CD14-positive monocyte (primary cell): ENCODE data around the gene MOGAT3. TPM values are rescaled to one million over a fixed set of nuclear protein-coding genes. Genes with fewer than 3 reads are reported as not detected.

ENCODE experiments used
- DNase-seq, 3 donors: peaks; one replicate each; pipeline ENCODE4 v3.0.0-alpha.2; 2011 to 2022
- H2AFZ ChIP-seq: 2 replicates; pipeline ENCODE4 v1.6.0; 2012; ENCODE audit warnings: mild to moderate bottlenecking, low read depth, low read length, inconsistent platforms; ENCODE audit not compliant: insufficient read depth, poor library complexity, severe bottlenecking
- H3K27ac ChIP-seq, 2 donors: 1 replicate in 1 of 2; 2 replicates in 1 of 2; pipeline ENCODE4 v1.5.1; 2012 to 2013; ENCODE audit warnings: low read length in 2 of 2, control low read depth in 1 of 2, inconsistent platforms in 1 of 2, low read depth in 1 of 2, mild to moderate bottlenecking in 1 of 2
- H3K27me3 ChIP-seq, 2 donors: one replicate each; pipeline versions ENCODE4 v1.6.0 to v1.6.1; 2011 to 2013; ENCODE audit warnings: low read length in 2 of 2; ENCODE audit not compliant: control insufficient read depth in 2 of 2, insufficient read depth in 2 of 2
- H3K36me3 ChIP-seq, 2 donors: replicated peaks in 1 of 2; 1 replicate in 1 of 2; 2 replicates in 1 of 2; pipeline versions ENCODE4 v1.5.1 to v1.6.1; 2012 to 2013; ENCODE audit warnings: low read length in 2 of 2, control low read depth in 1 of 2, inconsistent platforms in 1 of 2, mild to moderate bottlenecking in 1 of 2; ENCODE audit not compliant: insufficient read depth in 2 of 2, control insufficient read depth in 1 of 2
- H3K4me1 ChIP-seq, 2 donors: 1 replicate in 1 of 2; 2 replicates in 1 of 2; pipeline versions ENCODE4 v1.5.1 to v1.6.1; 2012 to 2013; ENCODE audit warnings: low read length in 2 of 2, control low read depth in 1 of 2, inconsistent platforms in 1 of 2, mild to moderate bottlenecking in 1 of 2, moderate library complexity in 1 of 2; ENCODE audit not compliant: insufficient read depth in 2 of 2, control insufficient read depth in 1 of 2
- H3K4me2 ChIP-seq: replicated peaks from 2 replicates; pipeline ENCODE3; 2012; ENCODE audit warnings: low read length, moderate library complexity, mild to moderate bottlenecking; ENCODE audit not compliant: poor library complexity, severe bottlenecking; ENCODE audit errors: extremely low read depth
- H3K4me3 ChIP-seq, 3 experiments: fragments of 200-600 bp in 1 of 3; sonication (generic) in 1 of 3; replicated peaks in 1 of 3; 1 replicate in 2 of 3; 2 replicates in 1 of 3; pipeline ENCODE4 v1.5.1; 2011 to 2013; ENCODE audit warnings: low read length in 3 of 3, mild to moderate bottlenecking in 3 of 3, control low read depth in 2 of 3, low read depth in 2 of 3, inconsistent platforms in 1 of 3, moderate library complexity in 1 of 3
- H3K79me2 ChIP-seq: 2 replicates; pipeline ENCODE4 v1.6.0; 2012; ENCODE audit warnings: mild to moderate bottlenecking, control low read depth, inconsistent platforms, low read length, moderate library complexity; ENCODE audit not compliant: insufficient read depth
- H3K9ac ChIP-seq: 2 replicates; pipeline ENCODE4 v1.6.0; 2017; ENCODE audit warnings: low read length, mild to moderate bottlenecking; ENCODE audit not compliant: insufficient read depth, poor library complexity, severe bottlenecking
- H3K9me3 ChIP-seq, 2 donors: replicated peaks in 1 of 2; 1 replicate in 1 of 2; 2 replicates in 1 of 2; pipeline versions ENCODE4 v1.5.1 to v1.6.1; 2012 to 2013; ENCODE audit warnings: low read length in 2 of 2, control low read depth in 1 of 2; ENCODE audit not compliant: control insufficient read depth in 1 of 2, insufficient read depth in 1 of 2
- H4K20me1 ChIP-seq: 2 replicates; pipeline ENCODE4 v1.6.0; 2012; ENCODE audit warnings: mild to moderate bottlenecking, low read length, control low read depth, moderate library complexity; ENCODE audit not compliant: insufficient read depth
- H3K27ac Mint-ChIP-seq, 7 donors: one replicate each; pipeline ENCODE4 v1.8.0; 2020; ENCODE audit warnings: mild to moderate bottlenecking in 7 of 7, mixed read lengths in 7 of 7, moderate library complexity in 6 of 7, inconsistent platforms in 2 of 7
- H3K27me3 Mint-ChIP-seq, 3 donors: one replicate each; pipeline ENCODE4 v1.8.0; 2021 to 2022; ENCODE audit warnings: low read depth in 3 of 3, mild to moderate bottlenecking in 3 of 3, mixed read lengths in 3 of 3, moderate library complexity in 3 of 3, inconsistent platforms in 1 of 3
- H3K36me3 Mint-ChIP-seq, 2 donors: one replicate each; pipeline ENCODE4 v1.8.0; 2020; ENCODE audit warnings: mixed read lengths in 2 of 2, inconsistent platforms in 1 of 2, mild to moderate bottlenecking in 1 of 2
- H3K4me1 Mint-ChIP-seq: one replicate; pipeline ENCODE4 v1.8.0; 2020; ENCODE audit warnings: mild to moderate bottlenecking, mixed read lengths
- H3K4me3 Mint-ChIP-seq, 2 donors: one replicate each; pipeline ENCODE4 v1.8.0; 2020; ENCODE audit warnings: mild to moderate bottlenecking in 2 of 2, mixed read lengths in 2 of 2, moderate library complexity in 1 of 2
- H3K9me3 Mint-ChIP-seq, 7 donors: one replicate each; pipeline ENCODE4 v1.8.0; 2020 to 2022; ENCODE audit warnings: mixed read lengths in 7 of 7, mild to moderate bottlenecking in 6 of 7, moderate library complexity in 6 of 7, inconsistent platforms in 2 of 7
- WGBS: methylation state at CpG from one replicate; pipeline ENCODE4 v1.1.5; 2013; ENCODE audit warnings: missing lambda C conversion rate; ENCODE audit not compliant: insufficient coverage; 5-methylcytosine and 5-hydroxymethylcytosine counted together
- intact Hi-C, 2 donors: fragments of 100-400 bp; cut with micrococcal nuclease; formaldehyde crosslinking; loops; one replicate each; pipeline versions ENCODE4 v1.15.0 to v1.15.1; 2023
- polyA plus RNA-seq, 3 donors: library from polyadenylated mRNA; depleted of rRNA in 1 of 3; unstranded in 2 of 3; stranded (reverse) in 1 of 3; fragments of 300-500 nt in 2 of 3; fragments of >200 nt in 1 of 3; fragmentation: Illumina TruSeq in 2 of 3; gene quantifications; 1 replicate in 2 of 3; 2 replicates in 1 of 3; pipeline ENCODE4 v1.2.3, GENCODE V29; 2012 to 2021
- TF ChIP-seq, protein P1 (sequence below): fragments of 200-600 bp; IDR thresholded peaks from one replicate; pipeline ENCODE4 v1.8.0; 2022; ENCODE audit warnings: antibody characterized with exemption, mild to moderate bottlenecking

Gene MOGAT3
- polyA plus RNA-seq, 3 donors: not detected

DNA sequence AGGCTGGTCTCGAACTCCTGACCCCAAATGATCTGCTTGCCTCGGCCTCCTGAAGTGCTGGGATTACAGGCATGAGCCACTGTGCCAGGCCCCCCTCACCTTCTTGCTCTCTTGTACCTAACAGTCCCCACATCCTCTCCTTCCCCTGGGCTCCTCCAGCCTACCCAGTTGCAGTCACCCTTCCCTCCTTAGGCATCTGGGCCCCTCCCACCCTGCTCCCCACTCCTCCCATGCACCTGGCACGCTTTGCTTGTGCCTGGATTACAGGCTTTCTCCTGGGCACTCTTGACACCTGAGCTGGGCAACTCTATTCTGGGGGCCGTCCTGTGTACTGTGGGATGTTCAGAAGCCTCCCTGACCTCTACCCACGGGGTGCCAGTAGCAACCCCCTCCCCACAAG is 33.8 kb upstream of the MOGAT3 start:
- Histone ChIP-seq H3K27me3 (peaks cover 0 to 27% of the 10 kb centered on the region in 2 donors), H3K4me1 (peaks cover 21 to 22% of the 10 kb centered on the region in 2 donors), H2AFZ (no peak overlapping the region), H3K36me3 (peaks cover 16 to 24% of the 10 kb centered on the region in 2 donors), H3K4me3 (no peak overlapping the region), H3K4me2 (no peak overlapping the region), H3K9ac (no peak overlapping the region), H4K20me1 (peaks cover 61% of the 10 kb centered on the region), H3K79me2 (no peaks in the 10 kb centered on the region), H3K27ac (no peak overlapping the region), H3K9me3 (no peaks in the 10 kb centered on the region)
- Mint-ChIP-seq H3K4me1 (peaks cover 27% of the 10 kb centered on the region), H3K9me3 (peaks cover 0 to 2% (median 0%) of the 10 kb centered on the region in 7 donors), H3K36me3 (peaks cover 31 to 53% of the 10 kb centered on the region in 2 donors), H3K27ac (peak overlapping the region in 4 of 7 donors; percentile 27 to 60 (median 50)), H3K27me3 (peaks cover 14 to 31% (median 21%) of the 10 kb centered on the region in 3 donors), H3K4me3 (no peak overlapping the region)
- 100% methylated on average over 3 of the region's 5 CpGs for WGBS
- TF ChIP-seq, protein P1, sequence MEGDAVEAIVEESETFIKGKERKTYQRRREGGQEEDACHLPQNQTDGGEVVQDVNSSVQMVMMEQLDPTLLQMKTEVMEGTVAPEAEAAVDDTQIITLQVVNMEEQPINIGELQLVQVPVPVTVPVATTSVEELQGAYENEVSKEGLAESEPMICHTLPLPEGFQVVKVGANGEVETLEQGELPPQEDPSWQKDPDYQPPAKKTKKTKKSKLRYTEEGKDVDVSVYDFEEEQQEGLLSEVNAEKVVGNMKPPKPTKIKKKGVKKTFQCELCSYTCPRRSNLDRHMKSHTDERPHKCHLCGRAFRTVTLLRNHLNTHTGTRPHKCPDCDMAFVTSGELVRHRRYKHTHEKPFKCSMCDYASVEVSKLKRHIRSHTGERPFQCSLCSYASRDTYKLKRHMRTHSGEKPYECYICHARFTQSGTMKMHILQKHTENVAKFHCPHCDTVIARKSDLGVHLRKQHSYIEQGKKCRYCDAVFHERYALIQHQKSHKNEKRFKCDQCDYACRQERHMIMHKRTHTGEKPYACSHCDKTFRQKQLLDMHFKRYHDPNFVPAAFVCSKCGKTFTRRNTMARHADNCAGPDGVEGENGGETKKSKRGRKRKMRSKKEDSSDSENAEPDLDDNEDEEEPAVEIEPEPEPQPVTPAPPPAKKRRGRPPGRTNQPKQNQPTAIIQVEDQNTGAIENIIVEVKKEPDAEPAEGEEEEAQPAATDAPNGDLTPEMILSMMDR: no peak
- intact Hi-C loops: no loop called here
- no peak for DNase-seq

DNA sequence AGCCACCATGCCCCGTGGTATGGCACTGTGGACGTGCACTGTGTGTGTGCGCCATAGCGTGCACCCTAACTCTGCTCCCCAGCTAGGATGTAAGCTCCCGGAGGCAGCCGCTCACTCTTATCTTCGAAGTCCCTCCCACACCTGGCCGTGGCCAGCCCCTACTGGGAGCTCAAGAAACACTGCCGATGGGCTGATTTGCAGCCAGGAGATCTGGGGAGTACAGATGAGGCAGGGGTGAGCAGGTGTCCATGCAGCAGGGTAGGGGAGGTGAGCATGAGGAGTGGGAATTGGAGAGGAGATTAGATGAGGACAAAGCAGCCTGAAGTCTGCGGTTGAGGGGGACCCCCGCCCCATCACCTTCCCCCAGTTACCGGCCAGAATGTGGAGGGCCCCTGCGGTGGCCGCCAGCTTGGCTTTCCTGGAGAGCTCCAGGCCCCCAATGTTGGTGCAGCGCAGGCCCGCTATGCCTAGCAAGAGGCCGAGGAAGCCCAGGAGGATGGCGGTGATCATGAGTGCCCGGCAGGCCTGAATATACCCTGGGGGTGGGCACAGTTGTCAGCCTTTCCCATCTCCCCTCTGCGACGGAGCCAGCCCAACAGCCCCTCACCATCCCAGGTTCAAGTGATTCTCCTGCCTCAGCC is 33.2 kb upstream of the MOGAT3 start:
- Histone ChIP-seq H3K27ac (no peak overlapping the region), H3K9me3 (no peaks in the 10 kb centered on the region), H3K79me2 (no peaks in the 10 kb centered on the region), H2AFZ (no peak overlapping the region), H3K27me3 (peaks cover 0 to 27% of the 10 kb centered on the region in 2 donors), H4K20me1 (peaks cover 55% of the 10 kb centered on the region), H3K4me3 (no peak overlapping the region), H3K4me2 (no peak overlapping the region), H3K9ac (no peak overlapping the region), H3K4me1 (peaks cover 15 to 16% of the 10 kb centered on the region in 2 donors), H3K36me3 (peaks cover 16 to 22% of the 10 kb centered on the region in 2 donors)
- 99% methylated on average over 17 of the region's 21 CpGs for WGBS
- H3K36me3 Mint-ChIP-seq: peaks cover 29 to 51% of the 10 kb centered on the region in 2 donors
- H3K9me3 Mint-ChIP-seq: peaks cover 0 to 2% (median 0%) of the 10 kb centered on the region in 7 donors
- H3K27ac Mint-ChIP-seq: no peak overlapping the region
- no peak overlapping the region for H3K4me3 Mint-ChIP-seq
- TF ChIP-seq, protein P1: no peak
- DNase-seq: no peak
- peaks cover 21% of the 10 kb centered on the region for H3K4me1 Mint-ChIP-seq
- intact Hi-C loops: no loop called here
- peaks cover 14 to 28% (median 22%) of the 10 kb centered on the region in 3 donors for H3K27me3 Mint-ChIP-seq
